Dermis microvascular lymphatic vessel endothelial cell (primary cell): ENCODE results near the gene ZNF814. TPM values are rescaled to one million over a fixed set of nuclear protein-coding genes. Genes with fewer than 3 reads are reported as not detected.
A peak's percentile ranks its signal among the peaks of the same experiment; 100 is the strongest.
"Not testable (repeated sequence)": the region's sequence is repeated elsewhere in the genome, so short reads cannot be mapped to it uniquely, and the experiment has no call there.

ENCODE experiments used
- DNase-seq, 2 donors: peaks; one replicate each; pipeline versions ENCODE4 v3.0.0 to v3.0.0-alpha.2; 2010; ENCODE audit warnings: low read depth in 2 of 2
- total RNA-seq: library from RNA; depleted of rRNA; stranded (reverse); fragments of >200 nt; gene quantifications from 2 replicates; pipeline ENCODE4 v1.2.1, GENCODE V29; 2014

The ZNF814 gene
- total RNA-seq, 1 donor from 2014 or later: 2.3 TPM

DNA sequence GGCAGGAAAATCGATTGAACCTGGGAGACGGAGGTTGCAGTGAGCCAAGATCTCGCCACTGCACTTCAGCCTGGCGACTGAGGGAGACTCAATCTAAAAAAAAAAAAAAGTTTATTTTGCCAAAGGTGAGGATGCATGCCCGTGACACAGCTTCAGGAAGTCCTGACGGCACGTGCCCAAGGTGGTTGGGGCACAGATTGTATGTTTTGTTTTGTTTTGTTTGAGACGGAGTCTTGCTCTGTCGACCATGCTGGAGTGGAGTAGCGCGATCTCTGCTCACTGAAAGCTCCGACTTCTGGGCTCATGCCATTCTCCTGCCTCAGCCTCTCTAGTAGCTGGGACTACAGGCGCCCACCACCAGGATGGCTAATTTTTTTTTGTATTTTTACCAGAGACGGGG lies 70.9 kb downstream of the ZNF814 start:
- no peak for DNase-seq

DNA sequence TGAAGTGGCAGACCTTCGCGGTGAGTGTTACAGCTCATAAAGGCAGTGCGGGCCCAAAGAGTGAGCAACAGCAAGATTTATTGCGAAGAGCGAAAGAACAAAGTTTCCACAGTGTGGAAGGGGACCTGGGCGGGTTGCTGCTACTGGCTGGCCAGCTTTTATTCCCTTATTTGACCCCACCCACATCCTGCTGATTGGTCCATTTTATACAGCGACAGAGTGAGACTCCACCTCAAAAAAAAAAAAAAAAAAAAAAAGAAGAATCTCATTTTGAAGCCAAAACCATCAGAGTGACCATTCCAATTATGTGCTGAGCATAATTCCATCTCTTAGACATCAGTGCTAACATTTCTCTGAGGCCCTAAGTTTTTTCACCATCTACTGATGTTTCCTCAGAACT lies 72.2 kb downstream of the ZNF814 start:
- DNase-seq: no peak

DNA sequence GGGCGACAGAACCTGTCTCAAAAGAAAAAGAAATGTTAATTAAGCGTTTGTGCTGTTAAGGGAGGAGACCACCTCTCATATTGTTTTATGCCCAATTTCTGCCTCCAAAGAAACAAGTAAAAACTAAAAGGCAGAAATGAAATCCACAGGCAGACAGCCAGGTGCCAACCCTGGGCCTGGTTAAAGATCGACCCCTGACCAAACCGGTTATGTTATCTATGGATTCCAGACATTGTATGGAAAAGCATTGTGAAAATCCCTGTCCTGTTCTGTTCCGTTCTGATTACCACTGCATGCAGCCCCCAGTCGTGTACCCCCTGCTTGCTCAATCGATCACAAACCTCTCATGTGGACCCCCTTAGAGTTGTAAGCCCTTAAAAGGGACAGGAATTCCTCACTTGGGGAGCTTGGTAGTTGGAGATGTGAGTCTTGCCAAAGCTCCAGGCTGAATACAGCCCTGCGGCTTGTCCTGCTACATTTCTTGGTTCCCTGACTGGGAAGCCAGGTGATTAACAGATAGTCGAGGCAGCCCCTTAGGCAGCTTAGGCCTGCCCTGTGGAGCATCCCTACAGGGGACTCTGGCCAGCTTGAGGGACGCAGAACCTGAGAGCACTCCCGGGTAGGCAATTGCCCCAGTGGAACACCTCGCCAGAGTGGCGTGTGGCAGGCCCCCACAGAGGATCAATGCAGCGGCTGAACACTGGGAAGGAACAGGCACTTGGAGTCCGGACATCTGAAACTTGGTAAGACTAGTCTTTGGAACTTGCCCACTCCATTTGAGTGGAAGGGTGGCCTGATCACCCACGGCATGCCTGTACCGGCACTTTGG lies 73.4 kb downstream of the ZNF814 start:
- no peak for DNase-seq

DNA sequence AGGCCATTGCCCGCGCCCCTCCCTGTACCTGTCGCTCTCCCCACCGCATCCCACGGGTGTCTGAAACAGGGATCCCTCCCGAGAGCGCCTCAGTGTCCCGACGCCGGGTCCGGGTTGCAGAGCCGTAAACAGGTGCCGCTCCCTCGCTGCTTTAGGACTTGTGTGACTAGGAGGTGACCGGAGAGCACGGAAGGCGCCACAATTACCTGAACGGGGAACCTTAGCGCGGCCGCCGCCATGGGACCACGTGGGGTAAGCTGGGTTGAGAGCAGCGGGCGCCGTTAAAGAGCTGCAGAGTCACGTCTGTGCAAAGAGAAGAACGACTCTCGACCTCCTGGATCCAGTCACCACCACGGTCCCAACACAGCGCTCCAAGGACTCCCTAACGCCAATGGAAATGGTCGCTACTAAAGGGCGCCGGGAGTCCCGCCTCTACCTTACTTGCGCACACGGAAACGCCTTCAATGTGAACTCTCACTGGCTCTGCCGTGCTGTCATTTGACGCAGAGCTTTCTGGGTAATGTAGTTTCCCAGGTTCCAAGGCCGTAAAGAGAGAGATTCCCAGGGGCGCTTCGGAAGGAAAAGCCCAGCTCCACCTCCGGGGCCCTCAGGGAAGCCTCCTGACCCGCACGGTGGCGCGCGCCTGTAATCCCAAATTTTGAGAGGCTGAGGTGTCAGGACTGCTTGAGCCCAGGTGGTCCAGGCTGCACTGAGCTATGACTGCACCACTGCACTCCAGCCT lies 74.2 kb downstream of the ZNF814 start, which contains the start of gene ZNF552:
ZNF552 (minus strand) TSS at position 409 of the 742 bp plus-strand sequence; CDS start at position 239, 170 bp downstream.
- DNase-seq: peak; percentile 87 to 94

DNA sequence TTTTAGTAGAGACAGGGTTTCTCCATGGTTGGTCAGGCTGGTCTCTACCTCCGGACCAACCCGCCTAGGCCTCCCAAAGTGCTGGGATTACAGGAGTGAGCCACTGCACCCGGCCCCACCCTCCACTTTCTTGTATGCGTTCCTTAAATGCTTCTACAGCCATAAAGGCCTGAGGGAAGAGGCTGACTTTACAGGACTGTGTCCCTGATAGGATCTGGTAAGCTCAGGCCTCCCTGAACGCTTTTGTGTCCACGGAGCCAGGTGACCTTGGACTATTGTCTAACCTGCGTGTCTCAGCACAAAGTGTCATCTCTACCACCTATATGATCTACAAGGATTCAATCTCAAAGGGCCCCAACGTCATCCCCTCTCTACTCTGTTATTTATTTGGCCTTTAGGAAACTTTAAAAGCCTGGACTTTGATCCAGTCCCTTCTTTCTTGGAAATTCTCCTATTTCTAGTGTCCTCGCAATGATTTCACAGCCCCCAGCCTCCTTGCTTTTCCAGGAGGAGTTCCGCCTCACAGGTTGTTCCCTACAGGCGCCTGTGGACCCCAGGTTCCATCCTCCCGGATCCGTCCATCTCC lies 74.8 kb downstream of the ZNF814 start:
- DNase-seq: no peak

DNA sequence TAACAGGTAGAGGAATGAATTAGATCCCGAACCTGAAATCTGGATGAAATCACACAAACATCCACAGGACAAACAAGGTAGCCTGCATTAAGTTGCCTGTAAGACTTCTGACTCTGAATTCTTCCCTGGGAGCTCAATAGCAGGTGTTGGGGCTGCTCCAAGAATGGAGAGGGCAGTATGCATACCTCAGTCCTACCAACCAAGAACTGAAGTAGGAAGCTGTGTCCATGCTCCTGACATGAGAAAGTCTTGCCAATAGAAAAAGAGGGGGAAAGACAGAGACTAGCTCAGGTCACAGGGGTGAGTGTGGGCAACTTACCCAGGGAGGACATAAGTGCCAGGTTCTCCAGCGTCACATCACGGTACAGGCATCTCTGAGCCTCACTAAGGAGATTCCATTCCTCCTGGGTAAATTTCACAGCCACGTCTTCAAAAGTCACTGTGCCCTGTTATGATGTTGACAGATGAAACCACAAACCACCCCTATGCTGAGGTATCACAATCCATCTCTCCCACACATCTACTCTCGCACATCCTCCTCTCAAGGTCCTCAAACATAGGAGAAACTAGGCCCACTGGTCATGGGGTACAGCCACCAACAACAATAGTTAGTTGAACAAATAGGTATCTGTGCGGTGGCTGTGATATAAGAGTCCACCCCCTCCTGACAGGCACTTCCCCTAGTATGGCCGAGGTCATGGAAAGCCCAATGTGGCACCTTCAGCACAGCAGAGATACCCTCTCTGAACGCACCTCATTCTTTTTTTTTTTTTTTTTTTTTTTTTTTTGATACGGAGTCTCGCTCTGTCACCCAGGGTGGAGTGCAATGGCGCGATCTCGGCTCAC lies 75.6 kb downstream of the ZNF814 start:
- not testable (repeated sequence) for DNase-seq

DNA sequence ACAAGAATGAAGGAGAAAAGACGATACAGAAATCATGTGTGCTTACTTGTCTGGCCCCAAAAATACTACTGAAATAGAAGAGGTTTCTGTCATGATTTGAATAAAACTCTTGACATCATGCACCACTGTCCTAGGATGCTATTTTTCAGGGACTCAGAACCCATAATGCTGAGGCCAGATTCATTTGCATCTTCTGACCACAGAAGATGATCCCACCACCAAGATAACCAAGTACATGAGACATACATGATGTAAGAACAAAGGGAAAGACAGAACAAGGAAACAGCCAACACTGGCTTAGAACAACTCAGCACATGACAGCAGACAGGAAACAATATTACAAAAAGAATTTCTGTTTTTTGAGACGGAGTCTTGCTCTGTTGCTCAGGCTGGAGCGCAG lies 76.6 kb downstream of the ZNF814 start:
- no peak for DNase-seq

DNA sequence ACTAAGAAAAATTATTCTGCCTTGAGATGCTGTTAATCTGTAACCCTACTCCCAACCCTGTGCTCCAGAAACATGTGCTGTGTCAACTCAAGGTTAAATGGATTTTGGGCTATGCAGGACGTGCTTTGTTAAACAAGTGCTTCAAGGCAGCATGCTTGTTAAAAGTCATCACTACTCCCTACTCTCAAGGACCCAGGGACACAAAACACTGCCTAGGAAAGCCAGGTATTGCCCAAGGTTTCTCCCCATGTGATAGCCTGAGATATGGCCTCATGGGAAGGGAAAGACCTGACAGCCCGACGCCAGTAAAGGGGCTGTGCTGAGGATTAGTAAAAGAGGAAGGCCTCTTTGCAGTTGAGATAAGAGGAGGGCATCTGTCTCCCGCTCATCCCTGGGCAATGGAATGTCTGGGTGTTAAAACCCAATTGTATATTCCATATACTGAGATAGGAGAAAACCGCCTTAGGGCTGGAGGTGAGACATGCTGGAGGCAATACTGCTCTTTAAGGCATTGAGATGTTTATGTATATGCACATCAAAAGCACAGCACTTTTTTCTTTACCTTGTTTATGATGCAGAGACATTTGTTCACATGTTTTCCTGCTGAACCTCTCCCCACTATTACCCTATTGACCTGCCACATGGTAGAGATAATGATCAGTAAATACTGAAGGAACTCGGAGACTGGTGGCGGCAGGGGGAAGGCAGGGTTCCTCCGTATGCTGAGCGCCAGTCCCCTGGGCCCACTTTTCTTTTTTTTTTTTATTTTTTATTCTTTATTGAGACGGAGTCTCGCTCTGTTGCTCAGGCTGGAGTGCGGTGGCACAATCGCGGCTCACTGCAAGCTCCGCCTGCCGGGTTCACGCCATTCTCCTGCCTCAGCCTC lies 78.2 kb downstream of the ZNF814 start:
- not testable (repeated sequence) for DNase-seq

DNA sequence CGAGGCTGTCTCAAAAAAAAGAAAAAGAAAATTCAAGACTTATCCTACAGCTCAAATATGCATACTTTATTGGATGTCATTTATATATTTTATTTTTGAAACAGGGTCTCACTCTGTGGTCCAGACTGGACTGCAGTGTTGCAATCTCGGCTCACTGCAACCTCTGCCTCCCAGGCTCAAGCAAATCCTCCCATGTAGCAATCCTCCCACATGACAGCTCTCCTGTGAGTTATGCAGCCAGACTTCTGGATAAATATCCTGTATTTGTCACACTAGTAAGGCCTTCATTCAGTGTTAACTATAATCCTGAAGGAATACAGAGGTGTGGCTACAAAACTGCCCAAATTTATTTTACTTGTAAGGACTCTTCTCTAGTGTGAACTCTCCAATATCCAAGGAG lies 81.3 kb downstream of the ZNF814 start:
- no peak for DNase-seq

DNA sequence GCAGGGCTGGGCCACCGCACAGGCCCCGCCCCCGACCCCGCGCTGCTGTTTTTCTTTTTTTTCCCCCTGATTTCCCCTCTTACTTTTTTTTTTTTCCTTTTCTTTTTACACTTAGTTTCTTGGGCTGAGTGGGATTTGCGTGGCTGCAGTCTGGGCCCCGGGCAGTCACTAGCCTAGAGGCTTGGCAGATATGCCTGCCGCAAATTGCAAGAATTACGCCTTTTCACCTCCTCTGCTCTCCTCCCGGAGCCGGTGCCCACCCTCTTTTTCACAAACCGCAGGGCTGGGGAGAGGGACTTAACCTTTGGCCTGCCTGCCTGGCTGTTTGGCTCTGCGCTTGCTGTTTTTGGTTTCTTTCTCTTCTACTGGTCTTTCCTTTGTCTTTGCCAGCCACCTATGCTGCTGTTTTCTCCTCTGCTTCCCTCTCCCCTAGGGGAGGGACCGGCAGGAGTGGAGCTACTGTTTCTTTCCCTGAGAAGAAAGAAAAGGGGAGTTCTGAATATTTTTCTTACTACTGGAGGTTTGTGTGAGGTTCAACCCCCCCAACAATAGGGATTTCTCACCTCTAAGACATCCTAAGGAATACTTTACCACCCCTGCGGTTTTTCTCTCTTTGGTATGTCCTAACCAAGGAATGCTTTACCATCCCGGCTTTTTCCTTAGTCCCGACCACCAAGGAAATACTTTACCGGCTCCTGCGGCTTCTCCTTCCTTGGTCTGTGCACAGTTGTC lies 85.1 kb downstream of the ZNF814 start:
- DNase-seq: peak in 1 of 2 donors; percentile 48

DNA sequence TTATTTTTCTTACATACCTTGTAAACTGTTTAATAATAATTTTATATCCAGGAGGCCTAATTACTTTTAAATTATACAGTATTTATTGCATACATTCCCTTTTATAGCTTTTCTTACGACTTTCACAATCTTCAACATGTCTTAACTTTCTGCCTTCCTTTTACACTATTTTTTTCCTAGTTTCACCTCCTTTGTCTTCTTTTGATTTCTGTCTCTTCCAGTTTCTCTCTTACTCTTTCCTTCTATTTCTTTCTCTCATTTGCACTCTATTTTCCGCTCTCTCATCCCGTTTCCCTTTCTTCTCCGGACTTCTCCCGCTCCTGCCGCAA lies 85.6 kb downstream of the ZNF814 start:
- no peak for DNase-seq

DNA sequence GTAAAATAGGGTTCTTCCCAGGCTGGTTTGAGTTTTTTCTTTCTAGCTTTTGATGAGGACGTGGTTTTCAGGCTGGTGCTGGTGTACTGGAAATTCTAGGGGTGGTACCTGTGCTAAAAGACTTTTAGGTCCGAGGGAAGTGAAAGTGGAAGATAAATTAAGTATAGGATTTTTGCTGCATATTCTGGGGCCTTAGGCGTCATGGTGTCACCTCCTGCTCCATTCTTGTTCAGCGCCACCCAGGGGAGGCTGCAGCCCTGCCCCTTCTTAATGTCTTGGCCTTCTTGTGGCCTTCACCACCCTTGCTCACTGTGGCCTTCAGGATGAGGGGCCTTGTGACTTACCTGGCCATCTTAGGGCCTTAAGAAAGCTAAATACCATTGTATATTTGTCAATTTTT lies 86.6 kb downstream of the ZNF814 start:
- no peak for DNase-seq

DNA sequence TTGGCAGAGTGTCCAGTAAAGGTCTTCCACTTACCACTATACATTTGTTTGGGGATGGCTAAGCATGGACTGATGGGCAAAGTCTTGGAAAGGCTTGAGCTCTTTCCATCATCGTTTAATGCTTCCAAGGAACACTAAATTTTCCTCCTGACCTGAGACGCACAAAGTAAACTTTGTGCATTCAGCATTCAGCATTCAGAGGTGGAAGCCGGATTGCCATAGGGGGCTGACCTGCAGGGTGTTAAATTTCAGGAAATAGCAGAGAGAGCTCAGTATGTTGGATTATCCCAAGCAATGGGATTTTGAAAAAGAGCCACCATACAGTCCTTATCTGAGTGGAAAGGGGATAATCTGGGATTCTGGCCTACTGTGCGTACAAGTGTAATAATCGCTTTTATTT lies 88.1 kb downstream of the ZNF814 start:
- no peak for DNase-seq

Other genes with a start within 250 kb of the ZNF814 start
- not detected in 2 replicates for gene ZSCAN4, start 220.1 kb downstream of the ZNF814 start, total RNA-seq
- gene ZNF551, start 207.1 kb downstream of the ZNF814 start, total RNA-seq: 5.4 and 8.5 TPM in 2 replicates
- gene ZNF154, start 179.8 kb downstream of the ZNF814 start, total RNA-seq: 0.13 and 0.63 TPM in 2 replicates
- gene ZNF671, start 161.4 kb downstream of the ZNF814 start, total RNA-seq: 5.0 and 5.7 TPM in 2 replicates
- 12.5 and 17.6 TPM in 2 replicates for gene ZNF776, start 142.2 kb downstream of the ZNF814 start, total RNA-seq
- 10.1 and 12.9 TPM in 2 replicates for gene ZNF586, start 119.4 kb downstream of the ZNF814 start, total RNA-seq
- gene ZNF552, start 74.1 kb downstream of the ZNF814 start, total RNA-seq: 7.2 and 7.5 TPM in 2 replicates
- gene ZNF587B, start 58.7 kb downstream of the ZNF814 start, total RNA-seq: 13.5 and 14.5 TPM in 2 replicates
- 15.4 and 15.7 TPM in 2 replicates for gene ZNF587, start 39.2 kb downstream of the ZNF814 start, total RNA-seq
- 9.4 and 9.6 TPM in 2 replicates for gene ZNF417, start 27.6 kb upstream of the ZNF814 start, total RNA-seq
- gene ZNF418, start 46.4 kb upstream of the ZNF814 start, total RNA-seq: 1.4 and 2.3 TPM in 2 replicates
- gene ZNF256, start 58.7 kb upstream of the ZNF814 start, total RNA-seq: 3.3 and 5.2 TPM in 2 replicates
- 0.13 TPM in 2 replicates for gene C19orf18, start 85.5 kb upstream of the ZNF814 start, total RNA-seq
- 4.1 and 9.4 TPM in 2 replicates for gene ZNF606, start 113.8 kb upstream of the ZNF814 start, total RNA-seq
- not detected in 2 replicates for gene ZSCAN1, start 145.0 kb upstream of the ZNF814 start, total RNA-seq
- 0.64 and 1.8 TPM in 2 replicates for gene ZNF135, start 170.2 kb upstream of the ZNF814 start, total RNA-seq
- 10.5 and 25.8 TPM in 2 replicates for gene ZSCAN18, start 209.2 kb upstream of the ZNF814 start, total RNA-seq